Activated T-helper 2 cell treated with anti-CD3 and anti-CD28 coated beads, Interferon-gamma antibody, Interleukin-2, Interleukin-4, amounts not matched to agents 10 μg/mL and 5 μg/mL and 100 μg/mL, durations not matched to agents 14 hours and 24 hours and 36 hours (primary cell): Measurements from ENCODE around the gene MTRR. TPM values are rescaled to one million over a fixed set of nuclear protein-coding genes. Genes with fewer than 3 reads are reported as not detected.

Experiments used
- DNase-seq: peaks from one replicate; pipeline ENCODE4 v3.0.0; 2021; ENCODE audit warnings: low spot score
- H3K27ac Mint-ChIP-seq: one replicate; pipeline ENCODE4 v1.8.0; 2021; ENCODE audit warnings: mixed read lengths
- H3K27me3 Mint-ChIP-seq: one replicate; pipeline ENCODE4 v1.8.0; 2021; ENCODE audit warnings: low read depth, mixed read lengths
- H3K36me3 Mint-ChIP-seq: one replicate; pipeline ENCODE4 v1.8.0; 2021; ENCODE audit warnings: low read depth, mixed read lengths
- H3K4me1 Mint-ChIP-seq: one replicate; pipeline ENCODE4 v1.8.0; 2021; ENCODE audit warnings: low read depth, mixed read lengths
- H3K4me3 Mint-ChIP-seq: one replicate; pipeline ENCODE4 v1.8.0; 2021; ENCODE audit warnings: low read depth, mild to moderate bottlenecking, moderate library complexity, mixed read lengths
- H3K9me3 Mint-ChIP-seq: one replicate; pipeline ENCODE4 v1.8.0; 2021; ENCODE audit warnings: mixed read lengths
- intact Hi-C: fragments of 100-400 bp; cut with micrococcal nuclease; formaldehyde crosslinking; loops from one replicate; pipeline ENCODE4 v1.15.1; 2023
- total RNA-seq: library from RNA; stranded (reverse); gene quantifications from 2 replicates; pipeline ENCODE4 v1.2.3, GENCODE V29; 2022

Gene MTRR
- total RNA-seq, 1 donor from 2014 or later: 61.9 TPM

- intact Hi-C loops: no loop called here
- Mint-ChIP-seq H3K9me3 (no peaks in the 10 kb centered on the region), H3K4me1 (no peaks in the 10 kb centered on the region), H3K27me3 (no peaks in the 10 kb centered on the region), H3K4me3 (no peak overlapping the region), H3K27ac (no peak overlapping the region), H3K36me3 (no peaks in the 10 kb centered on the region)
- DNase-seq: no peak
Observed at GRCh38 chr5:7947301-7947700, 78.4 kb downstream of the MTRR start.

Other genes starting within 250 kb of the MTRR start
- gene CFAP90, start 18.0 kb upstream of the MTRR start, total RNA-seq: not detected in 2 replicates
- gene FASTKD3, start 117 bp upstream of the MTRR start, total RNA-seq: 11.6 and 12.7 TPM in 2 replicates